ENCODE results near the gene RILPL2.
"Not testable (repeated sequence)": the region's sequence is repeated elsewhere in the genome, so short reads cannot be mapped to it uniquely, and the experiment has no call there.

Gene RILPL2

GRCh38 chr12:123382684-123383083, 53.8 kb downstream of the RILPL2 start:
- H3K9me3 ChIP-seq (ENCODE audit: control insufficient read depth, low read length): no peaks in the 10 kb centered on the region
- peaks cover under 1% of the 10 kb centered on the region for H3K4me1 ChIP-seq (ENCODE audit: control insufficient read depth, insufficient read depth, low read length, poor library complexity, severe bottlenecking)
- H3K4me3 ChIP-seq (ENCODE audit: extremely low read depth, insufficient read depth, low read length, poor library complexity, severe bottlenecking): no peak overlapping the region
- 100% methylated on average over 5 to 6 of the region's 14 CpGs for WGBS, 2 experiments (ENCODE audit: insufficient coverage in 2 of 2)
- no peak overlapping the region for H3K27ac ChIP-seq (ENCODE audit: low read depth, low read length, severe bottlenecking)
- H3K36me3 ChIP-seq (ENCODE audit: control insufficient read depth, insufficient read depth, low read length): no peaks in the 10 kb centered on the region

- WGBS, 2 experiments (ENCODE audit: insufficient coverage in 2 of 2): 84 to 93% methylated on average over 2 to 3 of the region's 5 CpGs
- H3K36me3 ChIP-seq (ENCODE audit: control insufficient read depth, insufficient read depth, low read length): no peaks in the 10 kb centered on the region
- H3K4me1 ChIP-seq (ENCODE audit: control insufficient read depth, insufficient read depth, low read length, poor library complexity, severe bottlenecking): no peaks in the 10 kb centered on the region
- H3K27ac ChIP-seq (ENCODE audit: low read depth, low read length, severe bottlenecking): no peak overlapping the region
- no peak overlapping the region for H3K4me3 ChIP-seq (ENCODE audit: extremely low read depth, insufficient read depth, low read length, poor library complexity, severe bottlenecking)
- no peaks in the 10 kb centered on the region for H3K9me3 ChIP-seq (ENCODE audit: control insufficient read depth, low read length)
Observed at GRCh38 chr12:123379391-123379790, 57.1 kb downstream of the RILPL2 start.

GRCh38 chr12:123372415-123372814, 64.1 kb downstream of the RILPL2 start:
- H3K9me3 ChIP-seq (ENCODE audit: control insufficient read depth, low read length); H3K4me3 ChIP-seq (ENCODE audit: extremely low read depth, insufficient read depth, low read length, poor library complexity, severe bottlenecking); H3K36me3 ChIP-seq (ENCODE audit: control insufficient read depth, insufficient read depth, low read length); H3K4me1 ChIP-seq (ENCODE audit: control insufficient read depth, insufficient read depth, low read length, poor library complexity, severe bottlenecking); H3K27ac ChIP-seq (ENCODE audit: low read depth, low read length, severe bottlenecking): not testable (repeated sequence)
- no CpG with 5 or more reads among the region's 5 CpGs for WGBS, 2 experiments (ENCODE audit: insufficient coverage in 2 of 2)

GRCh38 chr12:123371667-123372368, 64.7 kb downstream of the RILPL2 start:
- not testable (repeated sequence) for H3K4me1 ChIP-seq (ENCODE audit: control insufficient read depth, insufficient read depth, low read length, poor library complexity, severe bottlenecking); H3K27ac ChIP-seq (ENCODE audit: low read depth, low read length, severe bottlenecking); H3K4me3 ChIP-seq (ENCODE audit: extremely low read depth, insufficient read depth, low read length, poor library complexity, severe bottlenecking); H3K9me3 ChIP-seq (ENCODE audit: control insufficient read depth, low read length); H3K36me3 ChIP-seq (ENCODE audit: control insufficient read depth, insufficient read depth, low read length)
- WGBS, 2 experiments (ENCODE audit: insufficient coverage in 2 of 2): 94 to 95% methylated on average over 31 to 41 of the region's 48 CpGs

- Histone ChIP-seq H3K27ac (ENCODE audit: low read depth, low read length, severe bottlenecking) (no peak overlapping the region), H3K4me3 (ENCODE audit: extremely low read depth, insufficient read depth, low read length, poor library complexity, severe bottlenecking) (no peak overlapping the region), H3K36me3 (ENCODE audit: control insufficient read depth, insufficient read depth, low read length) (no peaks in the 10 kb centered on the region), H3K4me1 (ENCODE audit: control insufficient read depth, insufficient read depth, low read length, poor library complexity, severe bottlenecking) (peaks cover 3% of the 10 kb centered on the region), H3K9me3 (ENCODE audit: control insufficient read depth, low read length) (no peaks in the 10 kb centered on the region)
- WGBS, 2 experiments (ENCODE audit: insufficient coverage in 2 of 2): 89 to 100% methylated on average over 4 to 5 of the region's 5 CpGs
Observed at GRCh38 chr12:123369229-123369628, 67.3 kb downstream of the RILPL2 start.

GRCh38 chr12:123368431-123368830, 68.1 kb downstream of the RILPL2 start:
- H3K36me3 ChIP-seq (ENCODE audit: control insufficient read depth, insufficient read depth, low read length); H3K4me1 ChIP-seq (ENCODE audit: control insufficient read depth, insufficient read depth, low read length, poor library complexity, severe bottlenecking); H3K4me3 ChIP-seq (ENCODE audit: extremely low read depth, insufficient read depth, low read length, poor library complexity, severe bottlenecking); H3K9me3 ChIP-seq (ENCODE audit: control insufficient read depth, low read length); H3K27ac ChIP-seq (ENCODE audit: low read depth, low read length, severe bottlenecking): not testable (repeated sequence)
- 89 to 98% methylated on average over 3 to 5 of the region's 7 CpGs for WGBS, 2 experiments (ENCODE audit: insufficient coverage in 2 of 2)

GRCh38 chr12:123367511-123367910, 69.0 kb downstream of the RILPL2 start:
- WGBS, 2 experiments (ENCODE audit: insufficient coverage in 2 of 2): 98 to 100% methylated on average over 4 of the region's 4 CpGs
- Histone ChIP-seq H3K27ac (ENCODE audit: low read depth, low read length, severe bottlenecking) (no peak overlapping the region), H3K36me3 (ENCODE audit: control insufficient read depth, insufficient read depth, low read length) (no peaks in the 10 kb centered on the region), H3K4me1 (ENCODE audit: control insufficient read depth, insufficient read depth, low read length, poor library complexity, severe bottlenecking) (peaks cover 7% of the 10 kb centered on the region), H3K4me3 (ENCODE audit: extremely low read depth, insufficient read depth, low read length, poor library complexity, severe bottlenecking) (no peak overlapping the region), H3K9me3 (ENCODE audit: control insufficient read depth, low read length) (no peaks in the 10 kb centered on the region)
